Measurements from ENCODE around the gene SLC29A2. TPM values are rescaled to one million over a fixed set of nuclear protein-coding genes. Genes with fewer than 3 reads are reported as not detected.
A peak's percentile ranks its signal among the peaks of the same experiment; 100 is the strongest.

The SLC29A2 gene
- total and polyA plus RNA-seq, 9 donors: 0.48 to 3.1 (median 0.78) TPM

DNA sequence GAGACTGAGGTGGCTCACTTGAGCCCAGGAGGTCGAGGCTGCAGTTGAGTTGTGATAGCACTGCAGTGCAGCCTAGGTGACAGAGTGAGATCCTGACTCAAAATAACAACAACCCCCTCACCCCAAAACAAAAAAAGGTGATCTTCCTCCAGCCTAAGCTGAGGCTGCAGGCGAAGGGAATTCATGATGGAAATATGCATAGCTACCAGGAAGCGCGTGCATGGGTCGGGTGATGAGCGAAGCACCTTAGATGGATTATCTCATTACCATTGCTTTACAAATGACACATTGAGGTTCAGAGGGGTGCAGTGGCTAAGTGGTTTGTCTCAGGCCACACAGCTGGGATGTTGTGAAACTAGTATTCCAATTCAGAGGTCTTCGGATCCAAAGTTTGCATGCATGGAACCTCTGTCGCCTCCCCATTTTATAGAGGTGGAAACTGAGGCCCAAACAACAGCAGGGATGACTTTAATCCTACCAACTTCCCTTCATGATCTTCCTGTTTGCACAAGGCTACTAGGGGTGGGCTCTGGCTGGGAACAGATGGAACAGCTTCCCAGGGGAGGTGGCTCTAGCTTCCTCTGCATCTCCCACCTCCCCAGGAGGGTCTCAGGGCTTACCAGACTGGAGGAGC lies 4.6 kb downstream of the SLC29A2 start:
- no peak for TF ChIP-seq EP300 (IDR thresholded peaks at IDR 0.05)
- no peak for TF ChIP-seq POLR2A (IDR thresholded peaks at IDR 0.05)
- TF ChIP-seq, protein P1, sequence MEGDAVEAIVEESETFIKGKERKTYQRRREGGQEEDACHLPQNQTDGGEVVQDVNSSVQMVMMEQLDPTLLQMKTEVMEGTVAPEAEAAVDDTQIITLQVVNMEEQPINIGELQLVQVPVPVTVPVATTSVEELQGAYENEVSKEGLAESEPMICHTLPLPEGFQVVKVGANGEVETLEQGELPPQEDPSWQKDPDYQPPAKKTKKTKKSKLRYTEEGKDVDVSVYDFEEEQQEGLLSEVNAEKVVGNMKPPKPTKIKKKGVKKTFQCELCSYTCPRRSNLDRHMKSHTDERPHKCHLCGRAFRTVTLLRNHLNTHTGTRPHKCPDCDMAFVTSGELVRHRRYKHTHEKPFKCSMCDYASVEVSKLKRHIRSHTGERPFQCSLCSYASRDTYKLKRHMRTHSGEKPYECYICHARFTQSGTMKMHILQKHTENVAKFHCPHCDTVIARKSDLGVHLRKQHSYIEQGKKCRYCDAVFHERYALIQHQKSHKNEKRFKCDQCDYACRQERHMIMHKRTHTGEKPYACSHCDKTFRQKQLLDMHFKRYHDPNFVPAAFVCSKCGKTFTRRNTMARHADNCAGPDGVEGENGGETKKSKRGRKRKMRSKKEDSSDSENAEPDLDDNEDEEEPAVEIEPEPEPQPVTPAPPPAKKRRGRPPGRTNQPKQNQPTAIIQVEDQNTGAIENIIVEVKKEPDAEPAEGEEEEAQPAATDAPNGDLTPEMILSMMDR (IDR thresholded peaks at IDR 0.05): no peak
- H3K36me3 ChIP-seq: no peaks in the 10 kb centered on the region
- DNase-seq: no peak
- H3K4me1 ChIP-seq (ENCODE audit: insufficient read depth): no peaks in the 10 kb centered on the region
- no peak overlapping the region for H3K27ac ChIP-seq
- H3K4me3 ChIP-seq: no peak overlapping the region
- no peaks in the 10 kb centered on the region for H3K27me3 ChIP-seq
- intact Hi-C loops (cut with DNase I): no loop called here
- no peaks in the 10 kb centered on the region for H3K9me3 ChIP-seq
- 86 to 91% (median 89%) methylated on average over 8 of the region's 8 CpGs for WGBS, 3 donors

DNA sequence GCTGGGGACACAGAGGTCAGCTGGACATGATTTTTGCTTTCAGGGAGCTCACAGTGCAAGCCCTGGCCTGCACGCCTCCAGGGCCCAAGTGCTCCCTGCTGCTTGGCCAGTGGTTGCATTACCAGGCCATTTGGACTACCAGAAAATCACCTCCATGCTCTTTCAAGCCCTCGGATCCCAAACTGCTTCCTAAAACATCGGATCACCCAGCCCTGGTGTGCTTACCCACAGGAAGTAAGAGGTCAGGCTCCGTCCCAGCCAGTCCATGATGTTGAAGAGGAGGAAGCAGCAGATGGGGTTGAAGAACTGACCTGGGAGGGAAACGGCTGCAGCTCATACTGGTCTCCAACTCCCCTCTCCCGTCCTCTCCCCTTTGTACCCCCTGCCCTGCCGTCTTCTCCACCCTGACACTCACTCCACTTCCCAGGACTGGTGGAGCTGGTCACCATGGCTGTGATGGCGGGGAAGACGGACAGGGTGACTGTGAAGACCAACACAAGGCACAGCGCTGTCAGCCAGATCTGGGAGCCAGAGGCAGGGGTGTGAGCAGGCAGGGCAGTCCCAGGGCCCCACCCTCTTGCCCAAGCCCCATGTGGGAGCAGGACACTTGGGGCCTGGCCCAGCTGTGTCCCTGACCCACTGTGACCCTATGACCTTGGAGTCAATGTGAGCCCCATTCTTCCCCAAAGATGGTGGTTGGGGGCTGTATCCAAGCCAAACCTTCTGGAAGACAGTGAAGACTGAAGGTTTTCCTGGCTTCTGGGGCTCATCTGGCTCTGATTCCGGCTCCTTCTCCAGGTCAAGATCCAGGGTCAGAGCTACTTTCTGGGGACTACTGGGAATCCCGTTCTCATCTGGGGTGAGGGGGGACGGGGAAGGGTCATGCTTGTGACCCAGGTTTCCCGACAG lies 5.6 kb downstream of the SLC29A2 start:
- TF ChIP-seq POLR2A (IDR thresholded peaks at IDR 0.05): no peak
- TF ChIP-seq, protein P1 (IDR thresholded peaks at IDR 0.05): no peak
- TF ChIP-seq EP300 (IDR thresholded peaks at IDR 0.05): no peak
- no peaks in the 10 kb centered on the region for H3K4me1 ChIP-seq (ENCODE audit: insufficient read depth)
- WGBS, 3 donors: 54 to 68% (median 55%) methylated on average over 13 to 14 of the region's 14 CpGs
- no peaks in the 10 kb centered on the region for H3K36me3 ChIP-seq
- no peak overlapping the region for H3K27ac ChIP-seq
- no peaks in the 10 kb centered on the region for H3K9me3 ChIP-seq
- no peak overlapping the region for H3K4me3 ChIP-seq
- intact Hi-C loops (cut with DNase I): no loop called here
- peak in 1 of 5 donors; percentile 35 for DNase-seq
- no peaks in the 10 kb centered on the region for H3K27me3 ChIP-seq

DNA sequence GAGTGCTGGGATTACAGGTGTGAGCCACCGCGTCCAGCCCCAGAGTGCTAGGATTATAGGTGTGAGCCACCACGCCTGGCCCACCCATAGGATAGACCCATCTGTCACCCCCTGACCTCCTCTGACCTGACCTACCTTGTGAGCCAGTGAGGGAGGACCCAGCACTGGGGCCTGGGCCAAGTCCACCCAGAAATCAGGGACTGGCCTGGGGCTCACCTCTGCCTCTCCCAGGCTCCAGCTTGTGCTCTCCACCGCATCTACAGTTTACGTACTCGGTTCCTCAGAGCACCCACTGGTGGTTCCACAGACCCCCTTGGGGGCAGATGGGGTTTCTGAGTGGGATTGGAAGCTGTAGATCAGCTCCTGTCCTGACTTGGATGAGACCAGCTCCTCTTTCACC lies 6.4 kb downstream of the SLC29A2 start:
- peak in 1 of 5 donors; percentile 29 for DNase-seq
- intact Hi-C loops (cut with DNase I): no loop called here
- H3K36me3 ChIP-seq: no peaks in the 10 kb centered on the region
- no peaks in the 10 kb centered on the region for H3K9me3 ChIP-seq
- H3K4me1 ChIP-seq (ENCODE audit: insufficient read depth): no peaks in the 10 kb centered on the region
- 82 to 92% (median 90%) methylated on average over 6 of the region's 6 CpGs for WGBS, 3 donors
- H3K27ac ChIP-seq: no peak overlapping the region
- TF ChIP-seq, protein P1 (IDR thresholded peaks at IDR 0.05): no peak
- TF ChIP-seq EP300 (IDR thresholded peaks at IDR 0.05) (no peak), POLR2A (IDR thresholded peaks at IDR 0.05) (no peak)
- no peak overlapping the region for H3K4me3 ChIP-seq
- no peaks in the 10 kb centered on the region for H3K27me3 ChIP-seq

DNA sequence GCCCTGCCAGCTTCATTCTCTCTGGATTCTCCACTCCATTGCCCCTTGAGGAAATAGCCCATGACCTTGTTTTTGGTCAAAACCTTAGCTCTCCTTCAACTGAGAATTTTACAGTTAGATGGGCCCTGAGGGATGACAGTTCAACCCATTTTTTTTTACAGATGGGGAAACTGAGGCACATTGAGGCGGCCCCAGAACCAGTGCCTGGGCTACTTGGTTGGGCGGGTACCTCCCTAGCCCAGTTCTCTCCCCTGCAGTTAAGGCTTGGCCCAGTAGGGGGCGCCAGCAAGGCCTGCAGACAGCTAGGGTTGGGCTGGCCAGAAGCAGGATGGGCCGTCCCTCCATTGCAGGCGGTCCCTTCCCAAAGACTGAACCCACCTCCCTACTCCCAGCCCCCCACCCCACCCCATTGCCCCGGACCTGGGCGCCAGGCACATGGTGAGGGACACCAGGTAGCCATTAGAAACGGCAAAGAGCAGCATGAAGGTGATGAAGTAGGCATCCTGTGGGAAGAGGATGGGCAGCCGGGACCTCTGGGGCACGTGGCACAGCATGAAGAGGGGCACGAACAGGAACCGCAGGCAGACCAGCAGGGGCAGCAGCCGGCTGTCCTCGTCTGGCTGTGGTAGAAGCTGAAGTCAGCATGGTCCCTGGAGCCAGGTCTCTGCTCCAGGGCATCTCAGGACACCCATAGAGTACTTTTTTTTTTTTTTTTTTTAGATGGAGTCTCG lies 7.6 kb downstream of the SLC29A2 start:
- 68 to 73% (median 71%) methylated on average over 15 of the region's 15 CpGs for WGBS, 3 donors
- no peaks in the 10 kb centered on the region for H3K4me1 ChIP-seq (ENCODE audit: insufficient read depth)
- H3K4me3 ChIP-seq: no peak overlapping the region
- DNase-seq: peak in 1 of 5 donors; percentile 43
- intact Hi-C loops (cut with DNase I): no loop called here
- H3K27me3 ChIP-seq: no peaks in the 10 kb centered on the region
- no peaks in the 10 kb centered on the region for H3K9me3 ChIP-seq
- H3K27ac ChIP-seq: no peak overlapping the region
- TF ChIP-seq EP300 (IDR thresholded peaks at IDR 0.05) (no peak), POLR2A (IDR thresholded peaks at IDR 0.05) (no peak)
- TF ChIP-seq, protein P1 (IDR thresholded peaks at IDR 0.05): no peak
- H3K36me3 ChIP-seq: no peaks in the 10 kb centered on the region
